Measurements from ENCODE around the gene ENTR1. TPM values are rescaled to one million over a fixed set of nuclear protein-coding genes. Genes with fewer than 3 reads are reported as not detected.

Gene ENTR1
- total and polyA plus RNA-seq, 2 donors (not counting 1 experiment from before 2014, with no cell fraction given): 77.7 to 86.3 TPM

DNA sequence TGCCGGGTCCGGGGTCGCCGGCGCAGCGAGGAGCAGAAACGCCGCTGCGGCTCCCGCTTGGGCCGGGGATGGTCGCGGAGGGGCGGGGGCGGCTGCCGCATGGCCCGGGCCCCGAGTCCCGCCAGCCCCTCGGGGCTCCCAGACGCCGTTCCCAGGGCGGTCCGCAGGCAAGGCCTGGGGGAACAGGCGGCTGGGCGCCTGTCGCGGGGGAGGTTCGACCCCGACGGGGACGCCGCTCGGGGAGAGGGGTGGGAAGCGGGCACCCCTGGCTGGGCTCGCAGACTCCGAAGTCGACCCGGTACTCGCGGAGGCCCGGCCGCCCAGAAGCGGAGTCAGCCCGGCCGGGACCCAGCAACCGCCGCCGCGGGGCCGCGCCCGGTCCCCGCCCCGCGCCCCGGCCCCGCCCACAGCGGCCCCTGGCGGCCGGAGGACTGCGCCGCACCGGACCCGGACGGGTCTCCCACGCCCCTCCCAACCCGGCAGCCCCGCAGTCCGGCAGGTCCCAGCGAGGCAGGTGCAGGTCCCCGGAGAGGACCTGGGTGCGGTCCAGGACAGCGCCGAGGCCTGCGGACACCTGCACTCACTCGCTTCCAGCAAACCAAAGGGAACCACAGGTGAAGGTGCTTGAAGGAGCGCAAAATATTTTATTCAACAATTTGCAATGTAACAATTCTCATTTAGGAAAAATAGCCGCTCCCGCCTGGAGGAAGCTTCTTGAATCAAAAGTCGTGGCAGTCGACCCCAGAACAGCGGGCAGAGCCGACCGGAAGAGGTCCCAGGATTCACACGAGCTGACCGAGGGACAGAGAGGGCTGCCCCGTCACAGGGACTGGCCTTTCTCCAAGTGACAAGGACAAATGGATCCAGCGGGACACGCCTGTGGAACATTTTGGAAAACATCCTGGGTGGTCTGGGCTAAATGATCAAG, 29.3 kb upstream of the ENTR1 start, which contains the start of gene INPP5E:
TSS of gene INPP5E (minus strand) at position 365 of the 928 bp plus-strand sequence. CDS start 426 bp downstream, outside the sequence.
- Histone ChIP-seq H3K9me3 (ENCODE audit: control extremely low read depth in 1 of 3, control insufficient read depth in 2 of 3, insufficient read depth in 1 of 3, low read length in 2 of 3) (no peaks in the 10 kb centered on the region), H3K79me2 (ENCODE audit: control insufficient read depth, insufficient read depth, low read length) (peaks cover 48% of the 10 kb centered on the region), H4K20me1 (ENCODE audit: control insufficient read depth, insufficient read depth, low read length, poor library complexity, severe bottlenecking) (peaks cover 54% of the 10 kb centered on the region), H3K4me2 (replicated peaks; ENCODE audit: low read depth, low read length, poor library complexity, severe bottlenecking) (peak within 1 kb of the TSS; percentile 98), H3K36me3 (replicated peaks in 1 of 2; ENCODE audit: control extremely low read depth in 1 of 2, control insufficient read depth in 1 of 2, extremely low read depth in 1 of 2, insufficient read depth in 2 of 2, low read length in 1 of 2) (peaks cover 0 to 19% of the 10 kb centered on the region in 2 experiments), H3K27ac (ENCODE audit: low read length in 2 of 2) (peak within 1 kb of the TSS in 1 of 2 donors; percentile 55), H3K27me3 (replicated peaks in 1 of 4; ENCODE audit: control extremely low read depth in 1 of 4, control insufficient read depth in 3 of 4, insufficient read depth in 4 of 4, low read length in 3 of 4) (no peaks in the 10 kb centered on the region), H3K4me3 (ENCODE audit: control extremely low read depth in 1 of 5, extremely low read depth in 1 of 5, insufficient read depth in 1 of 5, low read depth in 2 of 5, low read length in 4 of 5) (peak within 1 kb of the TSS; percentile 31 to 79 (median 70)), H3K4me1 (ENCODE audit: control insufficient read depth in 2 of 2, insufficient read depth in 2 of 2, low read length in 2 of 2) (peaks cover 21 to 28% of the 10 kb centered on the region in 2 donors), H3K9ac (ENCODE audit: low read length) (peak within 1 kb of the TSS; percentile 82), H2AFZ (ENCODE audit: insufficient read depth, low read depth, low read length, poor library complexity, severe bottlenecking) (peak within 1 kb of the TSS; percentile 88)
- ChIA-PET POLR2A (interaction anchor here (1.3 kb wide), 1 partner anchor 30 kb away, joined by 4 read pairs; the partner anchor contains the start of genes ENTR1 and PMPCA), CTCF (interaction anchor here (0.9 to 1.3 kb wide), 5 partner anchors 10 to 128 kb away, joined by 3 to 4 read pairs (median 3); partner anchors contain the start of genes DNLZ, ENTR1 and PMPCA)
- intact Hi-C loops (cut with micrococcal nuclease): loop anchor here (1.0 to 2.0 kb wide), 3 partner anchors 29 to 44 kb away; partner anchors contain the start of genes ENTR1, PMPCA, SEC16A and SNAPC4
- peak; percentile 87 for ATAC-seq (ENCODE audit: low read depth)
- Mint-ChIP-seq H3K4me1 (peaks cover 26% of the 10 kb centered on the region), H3K9me3 (ENCODE audit: insufficient read depth) (no peaks in the 10 kb centered on the region), H3K4me3 (peak within 1 kb of the TSS; percentile 84), H3K27me3 (no peaks in the 10 kb centered on the region), H3K27ac (peak within 1 kb of the TSS; percentile 77)
- 10% methylated on average over 83 of the region's 90 CpGs for WGBS (ENCODE audit: insufficient coverage)
- peak; percentile 90 for DNase-seq
- TF ChIP-seq, protein P1, sequence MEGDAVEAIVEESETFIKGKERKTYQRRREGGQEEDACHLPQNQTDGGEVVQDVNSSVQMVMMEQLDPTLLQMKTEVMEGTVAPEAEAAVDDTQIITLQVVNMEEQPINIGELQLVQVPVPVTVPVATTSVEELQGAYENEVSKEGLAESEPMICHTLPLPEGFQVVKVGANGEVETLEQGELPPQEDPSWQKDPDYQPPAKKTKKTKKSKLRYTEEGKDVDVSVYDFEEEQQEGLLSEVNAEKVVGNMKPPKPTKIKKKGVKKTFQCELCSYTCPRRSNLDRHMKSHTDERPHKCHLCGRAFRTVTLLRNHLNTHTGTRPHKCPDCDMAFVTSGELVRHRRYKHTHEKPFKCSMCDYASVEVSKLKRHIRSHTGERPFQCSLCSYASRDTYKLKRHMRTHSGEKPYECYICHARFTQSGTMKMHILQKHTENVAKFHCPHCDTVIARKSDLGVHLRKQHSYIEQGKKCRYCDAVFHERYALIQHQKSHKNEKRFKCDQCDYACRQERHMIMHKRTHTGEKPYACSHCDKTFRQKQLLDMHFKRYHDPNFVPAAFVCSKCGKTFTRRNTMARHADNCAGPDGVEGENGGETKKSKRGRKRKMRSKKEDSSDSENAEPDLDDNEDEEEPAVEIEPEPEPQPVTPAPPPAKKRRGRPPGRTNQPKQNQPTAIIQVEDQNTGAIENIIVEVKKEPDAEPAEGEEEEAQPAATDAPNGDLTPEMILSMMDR (IDR thresholded peaks at IDR 0.05): peak; percentile 81
- TF ChIP-seq EZH2 (IDR thresholded peaks at IDR 0.05; ENCODE audit: borderline replicate concordance, insufficient read depth, low read depth, low read length, poor library complexity, severe bottlenecking): no peak

All from B cell (primary cell).